Femur (tissue), 1 donor: ENCODE measurements around the gene RAD18.
A peak's percentile ranks its signal among the peaks of the same experiment; 100 is the strongest.

Experiments used
- DNase-seq: peaks from one replicate; pipeline ENCODE4 v3.0.0-alpha.2; 2017

The RAD18 gene, protein sequence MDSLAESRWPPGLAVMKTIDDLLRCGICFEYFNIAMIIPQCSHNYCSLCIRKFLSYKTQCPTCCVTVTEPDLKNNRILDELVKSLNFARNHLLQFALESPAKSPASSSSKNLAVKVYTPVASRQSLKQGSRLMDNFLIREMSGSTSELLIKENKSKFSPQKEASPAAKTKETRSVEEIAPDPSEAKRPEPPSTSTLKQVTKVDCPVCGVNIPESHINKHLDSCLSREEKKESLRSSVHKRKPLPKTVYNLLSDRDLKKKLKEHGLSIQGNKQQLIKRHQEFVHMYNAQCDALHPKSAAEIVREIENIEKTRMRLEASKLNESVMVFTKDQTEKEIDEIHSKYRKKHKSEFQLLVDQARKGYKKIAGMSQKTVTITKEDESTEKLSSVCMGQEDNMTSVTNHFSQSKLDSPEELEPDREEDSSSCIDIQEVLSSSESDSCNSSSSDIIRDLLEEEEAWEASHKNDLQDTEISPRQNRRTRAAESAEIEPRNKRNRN

GRCh38 chr3:8963137-8963853 lies at the start of gene RAD18:
Gene RAD18 (minus strand): TSS chr3:8963472. CDS start chr3:8963385, 87 bp downstream.
- DNase-seq = peak; percentile 95

GRCh38 chr3:9012521-9012920 lies 49.2 kb upstream of the RAD18 start:
- no peak for DNase-seq

DNA sequence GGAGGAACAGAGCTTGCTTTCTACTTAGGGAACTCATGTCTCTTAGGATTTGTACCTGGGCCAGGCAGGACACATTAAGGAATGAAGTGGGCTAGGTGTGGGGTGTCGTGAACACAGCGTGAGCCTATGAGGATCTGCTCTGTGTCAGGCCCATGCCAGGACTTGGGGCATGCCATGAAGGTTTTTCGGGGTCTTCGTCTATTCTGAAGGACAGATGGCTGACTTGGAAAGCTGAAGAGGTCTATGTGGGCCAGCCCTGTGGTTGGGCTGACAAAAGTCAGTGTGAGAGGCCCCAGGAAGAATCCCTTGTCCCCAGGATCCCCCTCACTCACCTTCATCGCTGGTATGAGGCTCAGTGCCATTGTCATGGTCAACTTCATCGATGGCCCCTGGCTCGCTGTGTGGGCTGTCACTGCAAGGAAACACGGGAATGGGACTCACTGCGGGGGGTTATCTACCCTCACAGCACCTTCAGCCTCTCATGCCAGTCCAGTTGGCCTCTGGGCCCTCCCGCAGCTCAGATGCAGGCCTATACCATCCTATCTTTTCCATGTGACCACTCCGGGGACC lies 46.8 kb upstream of the RAD18 start:
- DNase-seq = no peak

GRCh38 chr3:9008550-9009255 lies 45.4 kb upstream of the RAD18 start:
- no peak for DNase-seq

DNA sequence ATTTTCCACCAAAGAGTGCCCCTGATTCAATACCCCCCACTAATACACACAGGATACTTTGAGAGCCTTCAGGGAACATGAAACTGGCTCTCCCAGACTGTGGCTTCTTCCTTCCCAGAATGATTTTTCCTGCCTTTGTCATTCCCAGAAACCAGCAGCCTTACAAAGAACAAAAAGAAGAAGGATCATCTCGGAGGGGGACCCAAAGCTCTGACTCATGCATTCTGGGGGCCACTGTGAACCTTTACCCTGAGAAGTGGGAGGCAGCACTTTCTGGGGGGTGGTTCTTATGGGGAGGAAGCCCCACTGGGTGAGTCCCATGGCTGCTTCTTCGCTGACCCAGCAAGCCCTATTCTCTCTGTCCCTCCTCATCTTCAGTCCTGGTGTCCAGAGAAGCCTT lies 44.7 kb upstream of the RAD18 start:
- no peak for DNase-seq

- no peak for DNase-seq
Measured at GRCh38 chr3:9007213-9007612, 43.9 kb upstream of the RAD18 start.

DNA sequence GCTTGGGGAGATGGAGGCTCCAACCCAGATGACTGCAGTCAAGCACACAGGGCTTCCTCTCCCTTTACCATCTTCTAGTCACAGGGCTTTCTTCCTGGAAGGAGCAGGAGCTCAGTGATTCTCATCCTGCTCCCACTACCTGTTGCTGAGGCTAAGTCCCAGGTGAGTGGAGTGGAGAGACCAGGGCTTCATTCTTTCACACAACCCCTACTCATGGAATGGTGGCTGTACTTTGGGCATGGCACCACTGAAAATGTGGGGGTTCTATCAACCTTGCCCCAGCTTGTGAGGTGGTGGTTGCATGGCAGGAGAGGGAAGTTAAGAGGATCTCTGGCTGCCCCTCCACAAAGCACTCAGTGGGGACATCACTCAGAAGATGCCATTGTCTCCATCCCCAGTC lies 36.8 kb upstream of the RAD18 start:
- no peak for DNase-seq

DNA sequence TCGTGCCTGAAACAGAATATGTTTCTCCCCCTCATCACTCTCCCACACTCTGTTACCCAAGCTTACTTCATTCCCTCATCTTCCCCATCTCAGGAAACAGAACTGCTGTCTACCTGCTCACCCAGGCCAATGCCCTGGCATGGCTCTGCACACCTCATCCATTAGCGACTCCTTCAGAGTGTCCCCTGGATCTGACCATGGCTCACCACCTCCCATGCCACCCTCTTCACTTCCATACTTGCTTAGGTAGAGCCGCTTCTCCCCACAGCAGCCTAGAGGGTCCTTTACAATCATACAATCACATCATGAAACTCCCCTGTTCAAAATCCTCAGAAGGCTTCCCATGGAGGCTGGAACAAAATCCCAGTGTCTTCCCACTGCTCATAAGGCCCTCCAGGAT lies 33.9 kb upstream of the RAD18 start:
- no peak for DNase-seq

DNA sequence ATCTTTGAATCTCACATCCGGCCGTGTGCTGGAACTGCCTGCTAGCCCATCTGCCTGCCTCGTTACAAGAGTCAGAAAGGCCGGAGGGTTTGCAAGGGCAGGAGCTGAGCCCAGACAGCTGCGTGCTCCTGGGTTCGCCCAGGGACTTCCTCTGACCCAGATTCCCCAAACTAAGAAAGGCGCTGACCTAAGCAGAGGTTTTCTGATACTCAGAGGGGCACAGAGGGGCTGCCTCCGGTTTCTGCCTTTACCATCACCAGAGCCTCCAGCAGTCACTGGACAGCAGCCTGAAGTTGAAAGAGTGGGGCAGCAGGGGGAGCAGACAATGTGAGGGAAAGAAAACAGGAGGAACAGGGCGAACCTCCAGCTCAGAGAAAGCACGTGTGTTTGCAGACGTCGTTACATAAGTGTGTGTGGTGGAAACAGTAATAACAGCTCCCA lies 33.4 kb upstream of the RAD18 start:
- peak; percentile 80 for DNase-seq

DNA sequence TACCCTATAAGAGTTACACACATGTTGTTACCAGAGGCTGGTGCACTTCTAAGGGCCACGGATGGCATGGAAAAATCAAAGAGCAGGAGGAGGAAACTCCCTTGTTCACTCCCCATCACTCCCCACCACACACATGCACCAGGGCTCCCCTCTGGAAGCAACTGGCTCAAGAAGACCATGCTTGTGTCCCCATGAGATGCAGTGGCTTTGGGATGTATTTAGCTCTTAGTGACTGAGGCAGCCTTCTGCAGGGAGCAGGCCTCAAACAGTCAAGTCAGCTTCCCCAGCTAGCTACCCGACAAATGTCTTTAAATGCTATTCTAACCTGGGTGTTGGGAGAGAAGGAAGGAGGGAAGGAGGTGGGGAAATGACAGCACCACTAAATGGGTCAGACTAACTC lies 32.9 kb upstream of the RAD18 start:
- DNase-seq = no peak

DNA sequence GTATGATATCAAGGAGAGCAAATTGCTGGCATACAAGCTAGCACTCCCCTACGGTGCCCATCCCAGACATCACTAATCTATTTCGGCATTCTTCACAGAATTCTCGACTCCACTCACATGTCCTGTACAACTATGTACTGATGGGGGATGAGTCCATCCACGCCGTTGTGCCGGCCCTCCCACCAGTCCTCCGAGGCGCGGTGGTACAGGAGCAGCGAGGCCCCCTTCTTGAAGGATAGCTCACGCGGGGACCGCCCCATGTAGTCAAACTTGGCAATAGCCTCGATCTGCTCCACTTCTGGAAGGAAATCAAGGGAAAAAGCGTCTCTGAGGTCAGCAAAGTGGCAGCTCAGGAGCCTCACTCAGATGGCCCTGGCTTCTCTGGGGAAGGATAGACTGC lies 31.0 kb upstream of the RAD18 start:
- no peak for DNase-seq

- DNase-seq = no peak
Measured at GRCh38 chr3:8993331-8993730, 30.1 kb upstream of the RAD18 start.

DNA sequence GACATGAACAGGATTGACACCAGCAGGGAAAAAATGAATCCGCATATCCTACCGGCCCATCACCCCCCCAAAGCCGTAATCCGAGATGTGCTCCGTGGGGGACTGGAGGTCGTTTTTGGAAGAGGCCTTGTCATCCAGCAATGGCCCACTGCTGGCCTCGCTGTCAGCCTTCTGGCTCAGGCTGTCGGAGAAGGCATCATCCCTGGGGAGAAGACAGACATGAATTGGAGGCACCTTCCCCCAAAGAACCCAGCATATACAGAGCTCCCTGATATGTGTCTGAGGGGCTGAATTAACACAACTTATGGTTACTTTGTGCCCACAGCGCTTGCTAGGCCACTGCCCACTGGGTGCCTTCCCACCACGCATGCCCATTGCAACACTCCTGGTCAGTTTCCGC lies 29.6 kb upstream of the RAD18 start:
- no peak for DNase-seq

DNA sequence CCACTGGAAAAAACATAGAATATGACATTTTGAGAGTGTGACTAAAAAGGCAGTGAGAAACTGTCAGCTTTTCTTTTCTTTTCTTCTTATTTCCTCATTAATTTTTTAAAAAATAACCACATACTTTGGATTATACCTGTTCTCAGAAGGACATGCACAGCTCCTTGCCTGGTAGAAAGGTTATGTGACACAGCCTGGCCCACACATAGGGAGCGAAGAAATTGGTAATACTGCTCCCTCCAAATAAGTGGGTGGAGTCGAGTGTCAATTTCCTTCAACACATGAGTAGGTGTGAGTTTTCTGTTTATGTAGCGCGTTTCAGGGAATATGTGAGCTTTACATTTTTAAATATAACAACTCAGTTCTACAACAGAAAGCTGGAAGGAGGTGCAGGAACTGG lies 28.9 kb upstream of the RAD18 start:
- no peak for DNase-seq

DNA sequence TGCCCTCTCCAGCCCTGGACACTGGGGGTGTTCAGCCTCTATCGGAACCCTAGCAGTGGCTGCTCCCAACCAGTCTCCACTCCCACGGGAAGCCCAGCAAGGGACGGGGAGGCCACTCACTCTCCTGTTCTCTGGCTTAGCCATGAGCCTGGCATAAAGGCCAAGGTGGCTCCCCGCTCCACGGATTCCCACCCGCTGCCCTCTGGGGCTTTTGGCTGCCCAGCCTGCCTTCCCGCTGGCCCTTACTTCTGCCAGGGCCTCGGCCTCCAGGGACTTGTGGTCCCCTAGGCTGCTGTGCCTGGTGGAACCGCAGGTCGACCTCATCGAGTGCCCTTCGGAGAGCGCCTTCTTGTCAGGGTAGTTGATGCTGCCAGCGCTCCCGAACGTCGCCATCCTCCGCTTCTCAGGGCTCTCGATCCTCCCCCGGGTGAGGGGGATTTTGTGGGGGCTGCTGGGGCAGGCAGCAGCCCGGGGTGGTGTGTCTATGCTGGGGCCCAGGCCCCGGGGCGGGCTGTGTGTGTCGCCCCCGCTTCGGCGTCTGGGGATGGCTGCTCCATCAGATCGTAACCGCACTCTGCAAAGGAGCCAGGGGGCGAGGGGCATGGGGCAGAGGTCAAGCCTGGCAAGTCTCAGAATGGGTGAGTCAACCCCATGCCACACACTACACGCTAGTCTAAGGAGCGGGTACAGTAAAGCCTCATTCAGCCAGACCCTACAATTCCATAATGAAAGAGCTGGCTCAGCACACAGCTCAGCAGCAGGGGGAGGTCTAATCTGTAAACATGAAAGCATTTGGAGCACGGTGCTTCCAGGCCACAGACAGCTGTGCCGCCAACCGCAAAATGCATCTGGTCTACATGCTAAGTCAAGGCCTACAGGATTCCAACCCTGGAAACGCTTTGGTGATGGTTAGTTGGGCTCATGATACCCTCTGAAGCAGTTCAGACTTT lies 27.3 kb upstream of the RAD18 start:
- DNase-seq = peak; percentile 84

- no peak for DNase-seq
Measured at GRCh38 chr3:8988791-8989558, 25.7 kb upstream of the RAD18 start.

DNA sequence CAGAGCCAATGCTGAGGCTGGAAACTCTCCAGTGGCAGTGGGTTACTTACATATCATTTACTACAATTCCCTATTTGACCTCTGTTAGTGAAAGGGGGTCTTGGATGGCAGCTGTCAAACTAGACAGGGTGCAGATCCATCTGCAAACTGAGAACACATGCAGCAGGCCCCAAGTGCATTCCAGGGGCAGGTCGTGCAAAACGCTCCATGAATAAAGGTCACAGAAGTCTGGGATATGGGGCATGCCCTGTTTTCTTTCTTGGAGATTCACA lies 25.0 kb upstream of the RAD18 start:
- no peak for DNase-seq

GRCh38 chr3:8987645-8988383 lies 24.5 kb upstream of the RAD18 start:
- DNase-seq = peak; percentile 83

DNA sequence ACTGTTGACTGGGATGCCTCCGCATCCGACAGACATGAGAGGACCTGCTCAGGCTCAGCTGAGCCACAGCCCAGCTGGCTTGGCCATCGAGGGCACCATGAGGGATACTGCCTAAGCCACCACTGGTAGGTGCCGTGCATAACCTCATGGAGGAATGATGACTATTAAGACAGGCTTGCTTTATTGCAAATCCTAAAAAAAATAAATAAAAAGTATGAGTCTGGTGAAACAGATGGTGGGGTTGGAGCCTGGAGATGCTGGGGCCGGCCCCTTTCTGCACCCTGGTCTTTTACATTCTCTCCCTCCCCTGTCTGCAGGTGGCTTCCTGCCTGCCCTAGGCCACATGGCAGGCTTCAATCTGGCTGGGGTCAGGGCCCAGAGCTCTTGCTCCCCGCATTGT lies 24.0 kb upstream of the RAD18 start:
- no peak for DNase-seq

DNA sequence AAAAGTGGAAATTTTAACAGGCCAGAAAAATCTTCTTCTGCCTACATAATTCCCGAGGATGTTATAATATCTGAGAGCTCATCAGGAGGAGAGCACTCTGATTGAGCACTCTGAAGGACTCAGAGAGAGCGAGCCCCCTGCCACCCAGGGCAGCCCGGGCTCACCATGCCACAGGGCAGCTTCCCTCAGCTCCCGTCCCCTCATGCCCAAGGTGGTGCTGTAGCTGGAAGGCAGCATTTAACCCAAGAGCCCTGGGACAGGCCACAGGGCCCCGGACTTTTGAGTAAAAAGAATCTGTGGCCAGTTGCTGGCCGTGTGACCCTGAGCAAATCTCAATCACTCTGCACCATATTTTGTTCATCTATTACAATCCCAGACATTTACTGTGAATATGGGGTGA lies 23.5 kb upstream of the RAD18 start:
- no peak for DNase-seq

GRCh38 chr3:8985876-8986275 lies 22.6 kb upstream of the RAD18 start:
- DNase-seq = no peak
